Mesendoderm (in vitro differentiated cells): ENCODE measurements around the gene SCD5.

Source experiments
- DNase-seq: peaks from one replicate; pipeline ENCODE4 v3.0.0; 2013
- H2AK5ac ChIP-seq: 2 replicates; pipeline ENCODE4 v1.6.1; 2013; ENCODE audit warnings: low read length, inconsistent platforms
- H2BK120ac ChIP-seq: 2 replicates; pipeline ENCODE4 v1.6.1; 2013; ENCODE audit warnings: low read depth, mild to moderate bottlenecking, low read length, moderate library complexity, mixed read lengths
- H2BK15ac ChIP-seq: replicated peaks from 2 replicates; pipeline ENCODE4 v1.6.1; 2013; ENCODE audit warnings: low read depth, mild to moderate bottlenecking, moderate library complexity
- H2BK5ac ChIP-seq: 2 replicates; pipeline ENCODE4 v1.6.1; 2013; ENCODE audit warnings: low read length, inconsistent platforms
- H3K18ac ChIP-seq: 2 replicates; pipeline ENCODE4 v1.6.1; 2013; ENCODE audit warnings: mild to moderate bottlenecking, low read length, mixed read lengths
- H3K23ac ChIP-seq: one replicate; pipeline ENCODE4 v1.6.1; 2013; ENCODE audit warnings: low read length
- H3K27ac ChIP-seq: 2 replicates; pipeline ENCODE4 v1.5.1; 2013; ENCODE audit warnings: low read depth, mild to moderate bottlenecking, inconsistent platforms, low read length, moderate library complexity
- H3K27me3 ChIP-seq: 2 replicates; pipeline ENCODE4 v1.6.1; 2013; ENCODE audit warnings: low read length, control low read depth, mild to moderate bottlenecking, inconsistent platforms; ENCODE audit not compliant: insufficient read depth, poor library complexity
- H3K36me3 ChIP-seq: 2 replicates; pipeline ENCODE4 v1.6.1; 2013; ENCODE audit warnings: low read length, inconsistent platforms; ENCODE audit not compliant: control insufficient read depth, insufficient read depth
- H3K4ac ChIP-seq: one replicate; pipeline ENCODE4 v1.6.1; 2013; ENCODE audit warnings: low read depth, mild to moderate bottlenecking, low read length, moderate library complexity
- H3K4me1 ChIP-seq: 2 replicates; pipeline ENCODE4 v1.6.1; 2013; ENCODE audit warnings: low read depth, low read length, inconsistent platforms; ENCODE audit not compliant: control insufficient read depth
- H3K4me2 ChIP-seq: 2 replicates; pipeline ENCODE4 v1.6.1; 2013; ENCODE audit warnings: low read length
- H3K4me3 ChIP-seq: 2 replicates; pipeline ENCODE4 v1.5.1; 2013; ENCODE audit warnings: mild to moderate bottlenecking, low read length
- H3K56ac ChIP-seq: one replicate; pipeline ENCODE4 v1.6.1; 2013; ENCODE audit warnings: low read length
- H3K79me1 ChIP-seq: 2 replicates; pipeline ENCODE4 v1.6.1; 2013; ENCODE audit warnings: low read length, inconsistent platforms
- H3K79me2 ChIP-seq: 2 replicates; pipeline ENCODE4 v1.6.1; 2013; ENCODE audit warnings: mild to moderate bottlenecking, low read length; ENCODE audit not compliant: control insufficient read depth, insufficient read depth
- H3K9ac ChIP-seq: 2 replicates; pipeline ENCODE4 v1.6.1; 2013; ENCODE audit warnings: low read length, inconsistent platforms
- H4K5ac ChIP-seq: one replicate; pipeline ENCODE4 v1.6.1; 2013; ENCODE audit warnings: low read length
- H4K8ac ChIP-seq: one replicate; pipeline ENCODE4 v1.6.1; 2013; ENCODE audit warnings: low read depth, mild to moderate bottlenecking, control low read depth, low read length, moderate library complexity
- WGBS: extraction: QIAGEN DNeasy Blood & Tissue Kit; methylation state at CpG from one replicate; pipeline ENCODE4 v1.1.7; 2013; ENCODE audit warnings: low lambda C conversion rate, missing lambda C conversion rate; ENCODE audit not compliant: insufficient coverage; ENCODE audit errors: extremely low coverage; 5-methylcytosine and 5-hydroxymethylcytosine counted together

SCD5 gene

GRCh38 chr4:82697561-82697960 is 101.0 kb downstream of the SCD5 start:
- no CpG with 5 or more reads among the region's 8 CpGs for WGBS
- Histone ChIP-seq H3K79me2 (no peaks in the 10 kb centered on the region), H3K23ac (no peak overlapping the region), H3K36me3 (no peaks in the 10 kb centered on the region), H3K4ac (no peak overlapping the region), H3K18ac (no peak overlapping the region), H4K5ac (no peak overlapping the region), H3K9ac (no peak overlapping the region), H2AK5ac (no peak overlapping the region), H3K79me1 (no peaks in the 10 kb centered on the region), H3K27ac (no peak overlapping the region), H3K27me3 (no peaks in the 10 kb centered on the region), H2BK15ac (no peak overlapping the region), H3K4me2 (no peak overlapping the region), H2BK5ac (no peak overlapping the region), H2BK120ac (no peak overlapping the region), H3K4me1 (no peaks in the 10 kb centered on the region), H3K4me3 (no peak overlapping the region), H3K56ac (no peak overlapping the region), H4K8ac (no peak overlapping the region)
- no peak for DNase-seq

- no peak overlapping the region for H3K9ac ChIP-seq
- H3K4me1 ChIP-seq: no peaks in the 10 kb centered on the region
- no peaks in the 10 kb centered on the region for H3K27me3 ChIP-seq
- H3K79me1 ChIP-seq: no peaks in the 10 kb centered on the region
- H2BK5ac ChIP-seq: no peak overlapping the region
- no peak overlapping the region for H3K18ac ChIP-seq
- no peak overlapping the region for H3K4ac ChIP-seq
- H3K23ac ChIP-seq: no peak overlapping the region
- H4K5ac ChIP-seq: no peak overlapping the region
- no peak overlapping the region for H3K56ac ChIP-seq
- H2BK120ac ChIP-seq: no peak overlapping the region
- no peak overlapping the region for H2AK5ac ChIP-seq
- H2BK15ac ChIP-seq: no peak overlapping the region
- DNase-seq: no peak
- H3K36me3 ChIP-seq: no peaks in the 10 kb centered on the region
- no peak overlapping the region for H4K8ac ChIP-seq
- H3K79me2 ChIP-seq: no peaks in the 10 kb centered on the region
- H3K4me2 ChIP-seq: no peak overlapping the region
- WGBS: no CpG with 5 or more reads among the region's 5 CpGs
- no peak overlapping the region for H3K4me3 ChIP-seq
- no peak overlapping the region for H3K27ac ChIP-seq
Measured at GRCh38 chr4:82696117-82696860, 102.3 kb downstream of the SCD5 start.

GRCh38 chr4:82694892-82695291 is 103.7 kb downstream of the SCD5 start:
- Histone ChIP-seq H4K5ac (no peak overlapping the region), H3K79me1 (no peaks in the 10 kb centered on the region), H3K27ac (no peak overlapping the region), H3K56ac (no peak overlapping the region), H3K79me2 (no peaks in the 10 kb centered on the region), H3K4me2 (no peak overlapping the region), H2BK15ac (no peak overlapping the region), H2BK120ac (no peak overlapping the region), H3K9ac (no peak overlapping the region), H3K18ac (no peak overlapping the region), H3K23ac (no peak overlapping the region), H4K8ac (no peak overlapping the region), H3K4me3 (no peak overlapping the region), H3K4me1 (no peaks in the 10 kb centered on the region), H2AK5ac (no peak overlapping the region), H2BK5ac (no peak overlapping the region), H3K27me3 (no peaks in the 10 kb centered on the region), H3K4ac (no peak overlapping the region), H3K36me3 (no peaks in the 10 kb centered on the region)
- WGBS: no CpG with 5 or more reads among the region's 4 CpGs
- no peak for DNase-seq

GRCh38 chr4:82694046-82694445 is 104.5 kb downstream of the SCD5 start:
- no peak for DNase-seq
- H4K8ac ChIP-seq: no peak overlapping the region
- H3K23ac ChIP-seq: no peak overlapping the region
- no peaks in the 10 kb centered on the region for H3K79me1 ChIP-seq
- no peak overlapping the region for H3K56ac ChIP-seq
- H3K4me2 ChIP-seq: no peak overlapping the region
- no peak overlapping the region for H3K4me3 ChIP-seq
- H3K27me3 ChIP-seq: no peaks in the 10 kb centered on the region
- no peak overlapping the region for H2BK15ac ChIP-seq
- no peak overlapping the region for H3K18ac ChIP-seq
- no peak overlapping the region for H2AK5ac ChIP-seq
- H2BK120ac ChIP-seq: no peak overlapping the region
- H3K4me1 ChIP-seq: no peaks in the 10 kb centered on the region
- H3K79me2 ChIP-seq: no peaks in the 10 kb centered on the region
- no peaks in the 10 kb centered on the region for H3K36me3 ChIP-seq
- WGBS: no CpG with 5 or more reads among the region's 8 CpGs
- no peak overlapping the region for H2BK5ac ChIP-seq
- H4K5ac ChIP-seq: no peak overlapping the region
- no peak overlapping the region for H3K27ac ChIP-seq
- H3K4ac ChIP-seq: no peak overlapping the region
- no peak overlapping the region for H3K9ac ChIP-seq

GRCh38 chr4:82692101-82692780 is 106.4 kb downstream of the SCD5 start:
- Histone ChIP-seq H3K4me1 (no peaks in the 10 kb centered on the region), H3K79me1 (no peaks in the 10 kb centered on the region), H4K8ac (no peak overlapping the region), H3K27me3 (no peaks in the 10 kb centered on the region), H3K18ac (no peak overlapping the region), H2AK5ac (no peak overlapping the region), H3K4me2 (no peak overlapping the region), H3K27ac (no peak overlapping the region), H2BK5ac (no peak overlapping the region), H3K56ac (no peak overlapping the region), H3K4me3 (no peak overlapping the region), H3K4ac (no peak overlapping the region), H3K79me2 (no peaks in the 10 kb centered on the region), H3K9ac (no peak overlapping the region), H2BK120ac (no peak overlapping the region), H4K5ac (no peak overlapping the region), H2BK15ac (no peak overlapping the region), H3K23ac (no peak overlapping the region), H3K36me3 (no peaks in the 10 kb centered on the region)
- WGBS: no CpG with 5 or more reads among the region's 18 CpGs
- no peak for DNase-seq
